Epithelial cell of esophagus (primary cell): ENCODE data around the gene KLK12.
A peak's percentile ranks its signal among the peaks of the same experiment; 100 is the strongest.

Experiments used
- DNase-seq: peaks from one replicate; pipeline ENCODE4 v3.0.0; 2010; ENCODE audit warnings: low read depth
- H3K4me3 ChIP-seq: 2 replicates; pipeline ENCODE4 v1.5.1; 2011; ENCODE audit warnings: mild to moderate bottlenecking, low read length, control low read depth
- CTCF ChIP-seq: IDR thresholded peaks from 2 replicates; pipeline ENCODE4 v1.5.1; 2011; ENCODE audit warnings: low read depth, mild to moderate bottlenecking, low read length, control low read depth, inconsistent platforms; ENCODE audit not compliant: insufficient read depth; ENCODE audit errors: missing control alignments

KLK12 gene

DNA sequence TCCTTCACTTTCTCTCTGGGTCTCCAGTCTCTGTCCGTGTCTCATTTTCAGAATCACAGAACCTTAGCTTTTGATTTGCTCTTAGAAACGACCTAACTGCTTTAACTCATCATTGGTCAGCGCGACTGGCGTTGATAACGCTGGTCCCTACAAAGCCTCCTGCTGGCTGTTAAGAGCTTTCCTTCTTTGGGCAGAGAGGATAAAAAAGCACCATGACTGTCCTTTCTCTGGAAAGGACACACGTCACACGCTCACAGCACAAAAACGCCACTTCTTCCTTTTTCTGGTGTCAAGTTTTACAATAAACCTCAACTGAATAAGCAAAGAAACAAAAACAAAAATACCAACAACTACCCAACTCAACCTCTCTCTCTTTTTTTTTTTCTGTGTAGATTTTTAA, 1.7 kb upstream of the KLK12 start:
- TF ChIP-seq CTCF = no peak
- H3K4me3 ChIP-seq = no peak overlapping the region
- no peak for DNase-seq

- TF ChIP-seq CTCF = no peak
- no peak overlapping the region for H3K4me3 ChIP-seq
- no peak for DNase-seq
Observed at GRCh38 chr19:51031880-51032225, 2.9 kb downstream of the KLK12 start.

DNA sequence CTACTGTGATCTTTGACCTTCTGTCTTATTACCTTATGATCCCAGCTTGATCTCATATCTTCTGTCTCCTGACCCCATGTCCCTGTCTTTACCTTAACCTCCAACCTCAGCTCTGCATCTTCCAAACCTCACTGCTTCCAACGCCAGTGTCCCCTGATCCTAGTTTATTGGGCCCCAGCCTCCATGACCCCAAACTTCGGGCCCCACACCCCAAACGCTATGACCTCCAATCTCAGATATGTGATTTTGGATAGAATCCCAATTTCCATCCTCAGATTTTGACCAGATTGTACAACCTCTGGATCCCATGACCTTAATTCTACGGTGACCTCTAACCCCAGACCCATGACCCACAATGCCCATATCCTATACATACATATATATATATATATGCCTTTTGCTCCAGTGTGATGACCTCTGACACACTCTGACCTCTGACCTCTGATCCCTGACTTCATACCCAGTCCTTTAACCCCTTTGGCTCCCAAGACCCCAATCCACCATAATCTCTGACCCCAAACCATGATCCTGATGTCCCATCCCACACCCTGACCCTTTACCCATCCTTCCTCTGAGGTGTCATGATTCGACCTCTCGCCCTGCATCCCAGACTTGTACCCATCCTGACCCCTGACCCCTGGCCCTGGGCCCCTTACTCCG, 3.5 kb downstream of the KLK12 start:
- no peak for DNase-seq
- H3K4me3 ChIP-seq = no peak overlapping the region
- no peak for TF ChIP-seq CTCF

DNA sequence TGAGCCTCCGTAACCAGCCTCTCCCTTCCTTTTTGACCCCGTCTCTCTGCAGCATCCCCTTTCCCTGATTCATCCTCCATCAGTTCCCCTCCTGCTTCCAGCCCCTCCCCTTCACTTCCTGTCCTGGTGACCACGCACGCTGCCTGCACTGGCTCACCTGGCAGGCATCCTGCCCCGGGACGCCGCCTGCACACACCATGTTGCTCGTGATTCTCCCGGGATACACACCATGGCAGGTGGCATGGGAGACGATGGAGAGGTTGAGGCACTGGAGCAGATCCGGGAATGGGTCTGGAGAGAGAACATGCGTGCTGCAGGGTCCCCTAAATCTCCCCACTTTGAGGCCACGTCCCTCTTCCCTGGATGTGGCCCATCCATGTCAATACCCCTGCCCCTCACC, 4.2 kb downstream of the KLK12 start:
- TF ChIP-seq CTCF = no peak
- H3K4me3 ChIP-seq = no peak overlapping the region
- DNase-seq = no peak

DNA sequence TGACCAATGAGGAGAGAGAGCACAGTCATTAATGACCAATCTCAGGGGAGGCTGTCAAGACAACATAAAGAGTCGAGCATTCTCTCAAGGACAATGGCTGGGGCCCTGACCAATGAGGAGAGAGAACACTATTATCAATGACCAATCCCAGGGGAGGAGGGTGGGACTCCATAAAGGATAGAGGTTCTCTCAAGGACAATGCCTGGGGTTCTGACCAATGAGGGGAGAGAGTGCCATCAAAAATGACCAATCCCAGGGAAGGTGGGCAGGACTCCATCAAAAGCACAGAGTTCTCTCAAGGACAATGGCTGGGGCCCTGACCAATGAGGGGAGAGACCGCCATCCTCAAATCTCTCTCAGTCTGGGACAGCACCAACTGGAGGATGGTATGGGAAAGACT, 5.1 kb downstream of the KLK12 start:
- no peak overlapping the region for H3K4me3 ChIP-seq
- TF ChIP-seq CTCF = no peak
- no peak for DNase-seq

DNA sequence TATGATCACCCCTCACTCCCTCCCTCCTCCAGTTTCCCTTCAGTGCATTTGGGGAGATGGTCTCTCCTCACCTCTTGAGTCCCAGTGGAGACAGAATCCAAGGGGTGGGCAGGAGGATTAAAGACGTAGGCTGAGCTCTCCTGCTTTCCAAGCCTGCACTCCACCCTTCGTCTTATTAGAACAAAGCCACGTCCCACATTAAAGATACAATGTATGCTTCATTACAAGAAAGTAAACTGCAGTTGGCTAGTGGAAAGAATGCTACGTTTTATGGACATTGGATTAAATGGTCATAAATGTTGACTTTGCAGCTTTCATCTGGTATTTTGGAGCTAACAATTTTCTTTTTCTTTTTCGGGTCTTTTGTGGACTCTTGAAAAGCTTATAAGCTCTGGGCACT, 6.9 kb downstream of the KLK12 start:
- no peak overlapping the region for H3K4me3 ChIP-seq
- no peak for DNase-seq
- no peak for TF ChIP-seq CTCF

GRCh38 chr19:51027126-51027806, 7.5 kb downstream of the KLK12 start:
- H3K4me3 ChIP-seq = peak overlapping the region; percentile 34
- DNase-seq = no peak
- no peak for TF ChIP-seq CTCF
